ENCODE data around the gene IGSF23. TPM values are rescaled to one million over a fixed set of nuclear protein-coding genes. Genes with fewer than 3 reads are reported as not detected.
A peak's percentile ranks its signal among the peaks of the same experiment; 100 is the strongest.

The IGSF23 gene
- total and polyA plus RNA-seq, 2 experiments from 2014 or later = not detected

GRCh38 chr19:44653977-44654774, 40.8 kb downstream of the IGSF23 start:
- H3K36me3 Mint-ChIP-seq (ENCODE audit: low read depth) = peaks cover 72% of the 10 kb centered on the region
- no peak overlapping the region for H3K27ac Mint-ChIP-seq
- no peaks in the 10 kb centered on the region; the same call in 1 of the 3 replicates for H3K9me3 Mint-ChIP-seq
- H4K20me1 ChIP-seq (replicated peaks; ENCODE audit: insufficient read depth) = no peaks in the 10 kb centered on the region; the same call in 1 of the 2 replicates
- H3K4me1 Mint-ChIP-seq = no peaks in the 10 kb centered on the region; the same call in 2 of the 3 replicates
- H3K36me3 ChIP-seq (ENCODE audit: insufficient read depth) = peaks cover 25% of the 10 kb centered on the region
- DNase-seq (ENCODE audit: low spot score) (peak; percentile 82), ATAC-seq (peak; percentile 69)
- no peak for TF ChIP-seq JUNB (IDR thresholded peaks at IDR 0.05; ENCODE audit: unreplicated experiment)
- peak; percentile 61 to 76 for TF ChIP-seq CTCF (conservative IDR thresholded peaks at IDR 0.05; ENCODE audit: low read depth in 2 of 2)
- no peaks in the 10 kb centered on the region for H3K9me2 ChIP-seq (ENCODE audit: insufficient read depth)
- no peak overlapping the region for H3K4me2 ChIP-seq
- no peaks in the 10 kb centered on the region for H3K27me3 ChIP-seq (ENCODE audit: insufficient read depth)
- no peaks in the 10 kb centered on the region for H3F3A ChIP-seq (replicated peaks; ENCODE audit: low read depth)
- H3K27ac ChIP-seq (ENCODE audit: low read depth) = no peak overlapping the region
- H3K79me2 ChIP-seq (replicated peaks; ENCODE audit: insufficient read depth) = no peaks in the 10 kb centered on the region
- H3K4me3 Mint-ChIP-seq = no peak overlapping the region
- no peak overlapping the region for H2AFZ ChIP-seq
- peaks cover 4% of the 10 kb centered on the region for H3K27me3 Mint-ChIP-seq (ENCODE audit: insufficient read depth, low read depth, poor library complexity)
- no peaks in the 10 kb centered on the region for H3K4me1 ChIP-seq (ENCODE audit: insufficient read depth)
- no peak overlapping the region for H3K4me3 ChIP-seq

- H3K4me2 ChIP-seq = no peak overlapping the region
- peaks cover 30% of the 10 kb centered on the region for H3K36me3 ChIP-seq (ENCODE audit: insufficient read depth)
- peak; percentile 90 for DNase-seq (ENCODE audit: low spot score)
- H3K27me3 ChIP-seq (ENCODE audit: insufficient read depth) = no peaks in the 10 kb centered on the region
- no peaks in the 10 kb centered on the region; the same call in 2 of the 3 replicates for H3K4me1 Mint-ChIP-seq
- H3K4me3 Mint-ChIP-seq = no peak overlapping the region
- H3K4me1 ChIP-seq (ENCODE audit: insufficient read depth) = no peaks in the 10 kb centered on the region
- no peaks in the 10 kb centered on the region for H3K9me2 ChIP-seq (ENCODE audit: insufficient read depth)
- H3K4me3 ChIP-seq = no peak overlapping the region
- TF ChIP-seq STAT1 (IDR thresholded peaks at IDR 0.05; ENCODE audit: unreplicated experiment) = no peak
- TF ChIP-seq ZNF114 (CRISPR knock-in tag; IDR thresholded peaks at IDR 0.05) = no peak
- TF ChIP-seq CTCF (conservative IDR thresholded peaks at IDR 0.05; ENCODE audit: low read depth in 2 of 2) = peak; percentile 91 to 97
- H3K27ac Mint-ChIP-seq = no peak overlapping the region
- H3K79me2 ChIP-seq (replicated peaks; ENCODE audit: insufficient read depth) = no peaks in the 10 kb centered on the region
- peaks cover 8% of the 10 kb centered on the region for H3K27me3 Mint-ChIP-seq (ENCODE audit: insufficient read depth, low read depth, poor library complexity)
- H3K27ac ChIP-seq (ENCODE audit: low read depth) = no peak overlapping the region
- no peaks in the 10 kb centered on the region for H3F3A ChIP-seq (replicated peaks; ENCODE audit: low read depth)
- no peaks in the 10 kb centered on the region for H4K20me1 ChIP-seq (replicated peaks; ENCODE audit: insufficient read depth)
- no peak overlapping the region for H2AFZ ChIP-seq
- ATAC-seq = peak; percentile 95
- no peaks in the 10 kb centered on the region; the same call in 1 of the 3 replicates for H3K9me3 Mint-ChIP-seq
- H3K36me3 Mint-ChIP-seq (ENCODE audit: low read depth) = peaks cover 63% of the 10 kb centered on the region
Observed at GRCh38 chr19:44657211-44657921, 44.0 kb downstream of the IGSF23 start.

All from GM23338 (cell line).